Measurements from ENCODE around the gene LRIT1. TPM values are rescaled to one million over a fixed set of nuclear protein-coding genes. Genes with fewer than 3 reads are reported as not detected.

Gene LRIT1
- total RNA-seq, 2 experiments from 2014 or later = not detected

Other genes with a start within 250 kb of the LRIT1 start
- gene GHITM, start 102.0 kb downstream of the LRIT1 start, total RNA-seq = 100 to 1,000 TPM; 198 TPM
- not detected for gene GPR15LG, start 67.7 kb downstream of the LRIT1 start, total RNA-seq
- gene CDHR1, start 47.0 kb downstream of the LRIT1 start, total RNA-seq = 1 to 10 TPM; 1.8 to 2.4 TPM
- not detected for gene LRIT2, start 16.0 kb downstream of the LRIT1 start, total RNA-seq
- gene RGR, start 3.5 kb upstream of the LRIT1 start, total RNA-seq = not detected
- 10 to 100 TPM; 56.9 to 57.5 TPM for gene CCSER2, start 87.0 kb upstream of the LRIT1 start, total RNA-seq

All from activated CD8-positive, alpha-beta T cell treated with anti-CD3 and anti-CD28 coated beads for 36 hours (primary cell).